ENCODE data around the gene CEP350.

DNA sequence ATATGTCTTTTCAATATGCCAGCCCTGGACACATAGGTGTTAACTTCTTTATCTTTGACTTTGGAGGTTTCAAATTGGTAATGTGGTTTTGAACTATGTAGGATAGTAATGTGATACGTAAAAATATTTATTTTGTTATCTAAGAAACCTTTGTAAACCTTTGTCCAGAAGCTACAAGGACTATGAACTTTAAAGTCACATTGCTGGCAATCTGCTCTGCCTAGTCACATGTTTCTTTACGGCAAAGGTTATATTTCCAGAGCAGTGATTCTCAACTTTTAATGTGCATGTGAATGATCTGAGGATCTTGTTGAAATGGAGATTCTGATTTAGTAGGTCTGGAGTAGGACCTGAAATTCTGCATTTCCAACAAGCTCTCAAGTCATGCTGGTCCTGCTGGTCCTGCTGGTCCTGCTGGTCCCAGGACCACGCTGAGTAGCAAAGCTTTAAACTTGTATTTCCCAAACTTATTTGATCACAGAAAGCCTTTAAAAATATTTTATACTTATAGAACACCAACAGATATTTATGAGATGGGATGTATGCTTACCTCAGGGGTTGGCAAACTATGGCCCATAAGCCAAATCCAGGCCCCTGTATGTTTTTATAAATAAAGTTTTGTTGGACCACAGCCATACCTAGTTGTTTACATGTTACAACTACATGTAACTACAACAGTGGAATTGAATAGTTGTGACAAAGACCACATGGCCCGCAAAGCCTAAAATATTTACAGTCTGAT is 142.1 kb downstream of the CEP350 start:
- TF ChIP-seq, protein P1, sequence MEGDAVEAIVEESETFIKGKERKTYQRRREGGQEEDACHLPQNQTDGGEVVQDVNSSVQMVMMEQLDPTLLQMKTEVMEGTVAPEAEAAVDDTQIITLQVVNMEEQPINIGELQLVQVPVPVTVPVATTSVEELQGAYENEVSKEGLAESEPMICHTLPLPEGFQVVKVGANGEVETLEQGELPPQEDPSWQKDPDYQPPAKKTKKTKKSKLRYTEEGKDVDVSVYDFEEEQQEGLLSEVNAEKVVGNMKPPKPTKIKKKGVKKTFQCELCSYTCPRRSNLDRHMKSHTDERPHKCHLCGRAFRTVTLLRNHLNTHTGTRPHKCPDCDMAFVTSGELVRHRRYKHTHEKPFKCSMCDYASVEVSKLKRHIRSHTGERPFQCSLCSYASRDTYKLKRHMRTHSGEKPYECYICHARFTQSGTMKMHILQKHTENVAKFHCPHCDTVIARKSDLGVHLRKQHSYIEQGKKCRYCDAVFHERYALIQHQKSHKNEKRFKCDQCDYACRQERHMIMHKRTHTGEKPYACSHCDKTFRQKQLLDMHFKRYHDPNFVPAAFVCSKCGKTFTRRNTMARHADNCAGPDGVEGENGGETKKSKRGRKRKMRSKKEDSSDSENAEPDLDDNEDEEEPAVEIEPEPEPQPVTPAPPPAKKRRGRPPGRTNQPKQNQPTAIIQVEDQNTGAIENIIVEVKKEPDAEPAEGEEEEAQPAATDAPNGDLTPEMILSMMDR (conservative IDR thresholded peaks at IDR 0.05; ENCODE audit: low read length) = no peak
- TF ChIP-seq EZH2phosphoT487 (IDR thresholded peaks at IDR 0.05; ENCODE audit: borderline replicate concordance, low read depth, low read length) = no peak
